Body of pancreas (tissue), 4 donors: ENCODE results near the gene CISD3. TPM values are rescaled to one million over a fixed set of nuclear protein-coding genes. Genes with fewer than 3 reads are reported as not detected.

Experiments used
- ATAC-seq: fragments of 150-250 bp; one replicate; pipeline ENCODE4 v1.9.1; 2016
- DNase-seq, 4 donors: peaks; one replicate each; pipeline ENCODE4 v3.0.0-alpha.2; 2019
- H3K27ac ChIP-seq, 4 donors: fragments of 200-600 bp; sonication (generic); 1 replicate in 3 of 4; 2 replicates in 1 of 4; pipeline versions ENCODE4 v1.5.1 to v1.6.1; 2016 to 2019; ENCODE audit warnings: mild to moderate bottlenecking in 1 of 4, mixed read lengths in 1 of 4, moderate library complexity in 1 of 4
- H3K27me3 ChIP-seq, 2 donors: fragments of 200-600 bp; sonication (generic); one replicate each; pipeline ENCODE4 v1.6.0; 2016; ENCODE audit warnings: mild to moderate bottlenecking in 1 of 2
- H3K36me3 ChIP-seq, 2 donors: fragments of 200-600 bp; sonication (generic); replicated peaks in 1 of 2; 2 replicates each; pipeline ENCODE4 v1.5.1; 2016; ENCODE audit warnings: low read depth in 2 of 2; ENCODE audit not compliant: insufficient read depth in 1 of 2
- H3K4me1 ChIP-seq: fragments of 200-600 bp; sonication (generic); one replicate; pipeline ENCODE4 v1.6.0; 2016
- H3K4me3 ChIP-seq, 2 donors: fragments of 200-600 bp; sonication (generic); 1 replicate in 1 of 2; 2 replicates in 1 of 2; pipeline ENCODE4 v1.5.1; 2016 to 2019
- H3K9me3 ChIP-seq, 3 donors: fragments of 200-600 bp; sonication (generic); 1 replicate in 2 of 3; 2 replicates in 1 of 3; pipeline ENCODE4 v1.5.1; 2016
- CTCF ChIP-seq, 7 experiments: fragments of 450-650 bp in 4 of 7; fragments of 200-600 bp in 3 of 7; sonication (generic) in 3 of 7; IDR thresholded peaks; one replicate each; pipeline ENCODE4 v1.5.1; 2016 to 2019; ENCODE audit warnings: antibody characterized with exemption in 7 of 7
- POLR2A ChIP-seq, 3 donors: fragments of 450-650 bp; IDR thresholded peaks; one replicate each; pipeline ENCODE4 v1.6.1; 2016; ENCODE audit warnings: antibody characterized with exemption in 3 of 3, mild to moderate bottlenecking in 2 of 3
- WGBS, 2 donors: methylation state at CpG; one replicate each; pipeline ENCODE4 v1.1.5; 2017; 5-methylcytosine and 5-hydroxymethylcytosine counted together
- intact Hi-C: fragments of 100-400 bp; cut with DNase I; formaldehyde crosslinking; loops from one replicate; pipeline ENCODE4 v1.15.1; 2023
- total RNA-seq, 2 donors: library from RNA; depleted of rRNA; stranded (reverse); fragments of >200 nt; gene quantifications; one replicate each; pipeline ENCODE4 v1.1.0, GENCODE V29; 2016

The CISD3 gene
- total RNA-seq, 2 donors from 2014 or later = 11.2 TPM

DNA sequence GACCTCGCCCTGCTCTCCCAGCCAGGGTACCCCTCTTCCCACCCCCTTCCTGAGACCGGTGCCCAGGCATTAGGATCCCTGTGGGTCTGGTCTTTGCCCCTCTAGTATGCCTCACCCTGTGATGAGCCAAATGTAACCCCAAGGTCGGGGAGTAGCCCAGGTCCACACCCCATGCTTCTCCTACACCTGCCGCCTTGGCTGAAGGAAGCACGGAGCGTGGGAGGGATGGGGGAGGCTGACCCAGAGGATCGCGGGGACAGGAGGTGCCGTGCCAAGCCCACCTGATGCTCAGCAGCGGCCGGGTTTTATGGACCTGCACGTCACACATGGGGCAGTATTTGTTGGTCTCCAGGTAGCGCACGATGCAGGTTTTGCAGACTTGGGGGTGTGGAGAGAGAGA lies 9.2 kb downstream of the CISD3 start:
- H3K4me3 ChIP-seq = no peak overlapping the region
- H3K4me1 ChIP-seq = peaks cover 59% of the 10 kb centered on the region
- peaks cover 0 to 13% of the 10 kb centered on the region in 2 donors for H3K36me3 ChIP-seq
- WGBS, 2 donors = 83 to 89% methylated on average over 14 of the region's 14 CpGs
- DNase-seq = no peak
- H3K27me3 ChIP-seq = no peaks in the 10 kb centered on the region
- intact Hi-C loops = loop anchor here (5.0 kb wide), 1 partner anchor 57 kb away; no protein-coding TSS in a partner anchor
- H3K27ac ChIP-seq = peak overlapping the region in 1 of 4 donors; percentile 0
- H3K9me3 ChIP-seq = no peaks in the 10 kb centered on the region
- TF ChIP-seq CTCF (IDR thresholded peaks at IDR 0.05) = no peak
- no peak for TF ChIP-seq POLR2A (IDR thresholded peaks at IDR 0.05)
- ATAC-seq = no peak

- Histone ChIP-seq H3K27ac (peak overlapping the region in 3 of 4 donors; percentile 0 to 89 (median 78)), H3K4me3 (no peak overlapping the region), H3K36me3 (peaks cover 0 to 13% of the 10 kb centered on the region in 2 donors), H3K27me3 (no peaks in the 10 kb centered on the region), H3K4me1 (peaks cover 52% of the 10 kb centered on the region), H3K9me3 (no peaks in the 10 kb centered on the region)
- TF ChIP-seq POLR2A (IDR thresholded peaks at IDR 0.05) (no peak), CTCF (IDR thresholded peaks at IDR 0.05) (no peak)
- intact Hi-C loops = no loop called here
- DNase-seq (no peak), ATAC-seq (no peak)
- 72 to 85% methylated on average over 8 to 18 of the region's 19 CpGs for WGBS, 2 donors
Observed at GRCh38 chr17:38740044-38740443, 9.9 kb downstream of the CISD3 start.

GRCh38 chr17:38740806-38741205 lies 10.7 kb downstream of the CISD3 start:
- Histone ChIP-seq H3K4me1 (peaks cover 45% of the 10 kb centered on the region), H3K36me3 (peaks cover 0 to 13% of the 10 kb centered on the region in 2 donors), H3K27me3 (no peaks in the 10 kb centered on the region), H3K4me3 (no peak overlapping the region), H3K9me3 (no peaks in the 10 kb centered on the region), H3K27ac (peak overlapping the region; percentile 78 to 95 (median 84))
- 63 to 76% methylated on average over 4 of the region's 4 CpGs for WGBS, 2 donors
- DNase-seq (no peak), ATAC-seq (no peak)
- intact Hi-C loops = no loop called here
- TF ChIP-seq CTCF (IDR thresholded peaks at IDR 0.05) (no peak), POLR2A (IDR thresholded peaks at IDR 0.05) (no peak)

DNA sequence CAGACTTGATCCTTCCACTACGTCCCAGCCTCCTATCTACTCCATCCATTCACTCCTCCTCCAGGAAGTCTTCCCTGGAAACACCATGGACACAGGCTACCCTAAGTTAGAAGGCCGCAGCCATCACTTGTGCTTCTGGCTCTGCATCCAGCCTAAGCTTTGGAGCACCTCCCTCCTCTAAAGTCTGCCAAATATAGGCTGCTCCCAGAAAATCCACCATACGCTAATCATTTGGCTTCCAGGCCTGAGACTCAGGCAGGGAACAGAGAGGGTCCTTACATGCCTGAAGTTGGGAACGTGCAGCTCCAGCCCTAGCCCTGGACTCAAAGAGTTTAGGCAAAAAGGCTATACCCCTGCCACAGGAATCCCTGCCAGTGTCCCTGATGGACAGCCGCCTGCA lies 11.3 kb downstream of the CISD3 start:
- peaks cover 0 to 13% of the 10 kb centered on the region in 2 donors for H3K36me3 ChIP-seq
- peak; percentile 0 for ATAC-seq
- H3K4me3 ChIP-seq = no peak overlapping the region
- TF ChIP-seq POLR2A (IDR thresholded peaks at IDR 0.05) (no peak), CTCF (IDR thresholded peaks at IDR 0.05) (no peak)
- intact Hi-C loops = no loop called here
- H3K4me1 ChIP-seq = peaks cover 47% of the 10 kb centered on the region
- H3K27me3 ChIP-seq = no peaks in the 10 kb centered on the region
- H3K9me3 ChIP-seq = no peaks in the 10 kb centered on the region
- DNase-seq = no peak
- 35 to 48% methylated on average over 5 of the region's 5 CpGs for WGBS, 2 donors
- peak overlapping the region; percentile 78 to 95 (median 84) for H3K27ac ChIP-seq

GRCh38 chr17:38741921-38742410 lies 11.8 kb downstream of the CISD3 start:
- no peaks in the 10 kb centered on the region for H3K27me3 ChIP-seq
- peaks cover 52% of the 10 kb centered on the region for H3K4me1 ChIP-seq
- no peaks in the 10 kb centered on the region for H3K9me3 ChIP-seq
- peak in 2 of 3 donors; percentile 54 to 62 for TF ChIP-seq POLR2A (IDR thresholded peaks at IDR 0.05)
- no peak for TF ChIP-seq CTCF (IDR thresholded peaks at IDR 0.05)
- H3K27ac ChIP-seq = peak overlapping the region; percentile 78 to 95 (median 84)
- peaks cover 0 to 13% of the 10 kb centered on the region in 2 donors for H3K36me3 ChIP-seq
- DNase-seq (peak; percentile 92 to 95 (median 95)), ATAC-seq (peak; percentile 89)
- intact Hi-C loops = no loop called here
- H3K4me3 ChIP-seq = no peak overlapping the region
- 14 to 17% methylated on average over 3 to 7 of the region's 7 CpGs for WGBS, 2 donors
